Subcutaneous adipose tissue (tissue), 4 donors: Measurements from ENCODE around the gene SPSB1. TPM values are rescaled to one million over a fixed set of nuclear protein-coding genes. Genes with fewer than 3 reads are reported as not detected.

Experiments used
- total RNA-seq, 4 donors: library from RNA; depleted of rRNA; stranded (reverse); fragments of >200 nt; gene quantifications; one replicate each; pipeline ENCODE4 v1.1.0, GENCODE V29; 2016
- TF ChIP-seq, protein P1 (sequence below): fragments of 450-650 bp; IDR thresholded peaks from one replicate; pipeline ENCODE4 v1.5.1; 2016; ENCODE audit warnings: low read depth, mild to moderate bottlenecking, control low read depth, antibody characterized with exemption, moderate library complexity

SPSB1 gene
- total RNA-seq, 4 donors from 2014 or later = 39.8 to 87.8 (median 53.6) TPM

- TF ChIP-seq, protein P1, sequence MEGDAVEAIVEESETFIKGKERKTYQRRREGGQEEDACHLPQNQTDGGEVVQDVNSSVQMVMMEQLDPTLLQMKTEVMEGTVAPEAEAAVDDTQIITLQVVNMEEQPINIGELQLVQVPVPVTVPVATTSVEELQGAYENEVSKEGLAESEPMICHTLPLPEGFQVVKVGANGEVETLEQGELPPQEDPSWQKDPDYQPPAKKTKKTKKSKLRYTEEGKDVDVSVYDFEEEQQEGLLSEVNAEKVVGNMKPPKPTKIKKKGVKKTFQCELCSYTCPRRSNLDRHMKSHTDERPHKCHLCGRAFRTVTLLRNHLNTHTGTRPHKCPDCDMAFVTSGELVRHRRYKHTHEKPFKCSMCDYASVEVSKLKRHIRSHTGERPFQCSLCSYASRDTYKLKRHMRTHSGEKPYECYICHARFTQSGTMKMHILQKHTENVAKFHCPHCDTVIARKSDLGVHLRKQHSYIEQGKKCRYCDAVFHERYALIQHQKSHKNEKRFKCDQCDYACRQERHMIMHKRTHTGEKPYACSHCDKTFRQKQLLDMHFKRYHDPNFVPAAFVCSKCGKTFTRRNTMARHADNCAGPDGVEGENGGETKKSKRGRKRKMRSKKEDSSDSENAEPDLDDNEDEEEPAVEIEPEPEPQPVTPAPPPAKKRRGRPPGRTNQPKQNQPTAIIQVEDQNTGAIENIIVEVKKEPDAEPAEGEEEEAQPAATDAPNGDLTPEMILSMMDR = no peak
These were observed 757 bp upstream of the SPSB1 start for GRCh38 chr1:9291914-9292360.

GRCh38 chr1:9293241-9293532 is 493 bp downstream of the SPSB1 start:
- TF ChIP-seq, protein P1 = no peak

GRCh38 chr1:9293533-9294404 is 1.1 kb downstream of the SPSB1 start:
- TF ChIP-seq, protein P1 = no peak

DNA sequence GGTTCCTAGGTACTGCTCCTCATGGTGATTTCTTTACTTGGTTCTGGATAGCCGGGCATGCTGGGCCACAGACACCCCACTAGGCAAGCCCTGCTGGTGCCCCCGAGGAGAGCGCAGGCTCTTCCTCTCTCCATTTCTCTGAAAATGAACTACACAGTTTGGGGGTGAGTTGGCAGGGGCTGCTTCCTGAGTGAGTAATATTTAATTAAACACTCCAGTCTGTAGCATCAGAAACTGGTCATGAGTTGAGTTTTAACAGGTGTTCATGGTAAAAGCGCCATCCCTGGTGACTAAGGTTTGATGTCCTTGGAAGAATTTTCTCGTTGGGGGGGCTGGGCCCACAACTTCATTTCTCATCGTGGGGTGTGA is 1.7 kb downstream of the SPSB1 start:
- TF ChIP-seq, protein P1 = no peak

GRCh38 chr1:9294910-9295636 is 2.4 kb downstream of the SPSB1 start:
- TF ChIP-seq, protein P1 = no peak

DNA sequence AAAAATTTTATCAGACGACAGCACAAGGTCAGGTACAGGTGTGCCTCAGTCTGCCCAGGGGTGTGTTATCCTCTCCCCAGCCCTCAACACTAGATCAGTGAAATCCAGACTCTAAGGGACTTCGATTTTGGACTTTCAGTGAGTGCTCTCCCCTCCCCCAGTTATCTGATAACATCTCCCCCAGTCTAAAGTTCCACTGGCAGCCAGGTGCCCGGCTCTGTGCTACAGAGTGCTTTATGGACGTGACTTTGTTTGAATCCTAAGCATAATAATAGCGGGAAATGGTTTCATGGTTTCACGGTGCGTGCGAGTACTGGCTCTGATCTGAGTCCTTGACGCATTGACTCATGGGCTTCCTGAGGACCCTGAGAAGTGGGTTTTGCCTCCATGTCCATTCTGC is 3.2 kb downstream of the SPSB1 start:
- TF ChIP-seq, protein P1 = no peak

- TF ChIP-seq, protein P1 = no peak
These were observed 4.2 kb downstream of the SPSB1 start for GRCh38 chr1:9296850-9297249.
